PC-3 (cell line): Measurements from ENCODE around the gene KCNC2. TPM values are rescaled to one million over a fixed set of nuclear protein-coding genes. Genes with fewer than 3 reads are reported as not detected.
A peak's percentile ranks its signal among the peaks of the same experiment; 100 is the strongest.

Experiments used
- ATAC-seq: fragments of 200-7000 bp; cut with Tn5 transposase; 2 replicates; pipeline ENCODE4 v1.9.1; 2020; ENCODE audit warnings: mild to moderate bottlenecking, moderate library complexity
- BruUV-seq: library from RNA; stranded (reverse); fragments of 400-500 nt; replicated peaks from 2 replicates; lab custom pipeline; 2021; lab: Mats Ljungman, UMichigan
- CTCF ChIA-PET: fragments of 300-600 bp; sonication (Branson Sonifier 250); formaldehyde crosslinking; loops from one replicate; lab custom pipeline; 2022; ENCODE audit warnings: antibody characterized with exemption; lab: Charles Lee
- POLR2A ChIA-PET: fragments of 300-600 bp; sonication (Branson Sonifier 250); formaldehyde crosslinking; loops from one replicate; lab custom pipeline; 2022; ENCODE audit warnings: antibody characterized with exemption; ENCODE audit not compliant: unreplicated experiment; lab: Charles Lee
- DNase-seq: peaks from one replicate; pipeline ENCODE4 v3.0.0-alpha.2; 2015
- H2AFZ ChIP-seq: fragments of 300-600 bp; sonication (generic); 2 replicates; pipeline ENCODE4 v1.6.0; 2016; ENCODE audit warnings: antibody characterized with exemption, low read length
- H3F3A ChIP-seq: fragments of 300-600 bp; sonication (generic); one replicate; pipeline ENCODE4 v1.6.0; 2017; ENCODE audit warnings: antibody characterized with exemption, low read length, control low read depth, mild to moderate bottlenecking; ENCODE audit not compliant: unreplicated experiment
- H3K27ac ChIP-seq: fragments of 300-600 bp; sonication (generic); 2 replicates; pipeline ENCODE4 v1.5.1; 2016; ENCODE audit warnings: mild to moderate bottlenecking, low read length
- H3K27me3 ChIP-seq: fragments of 300-600 bp; sonication (generic); 2 replicates; pipeline ENCODE4 v1.6.1; 2016; ENCODE audit warnings: low read length, mixed read lengths
- H3K36me3 ChIP-seq: fragments of 300-600 bp; sonication (generic); 2 replicates; pipeline ENCODE4 v1.6.1; 2016; ENCODE audit warnings: low read depth, mixed run types, low read length, mixed read lengths
- H3K4me1 ChIP-seq: fragments of 300-600 bp; sonication (generic); 2 replicates; pipeline ENCODE4 v1.5.1; 2016; ENCODE audit warnings: low read length; ENCODE audit not compliant: insufficient read depth
- H3K4me2 ChIP-seq: fragments of 300-600 bp; sonication (generic); 2 replicates; pipeline ENCODE4 v1.6.0; 2016; ENCODE audit warnings: low read length
- H3K4me3 ChIP-seq: fragments of 300-600 bp; sonication (generic); 2 replicates; pipeline ENCODE4 v1.5.1; 2016; ENCODE audit warnings: mild to moderate bottlenecking, low read length, mixed read lengths
- H3K79me2 ChIP-seq: fragments of 300-600 bp; sonication (generic); 2 replicates; pipeline ENCODE4 v1.6.1; 2017; ENCODE audit warnings: low read length, mixed read lengths
- H3K9ac ChIP-seq: fragments of 300-600 bp; sonication (generic); 2 replicates; pipeline ENCODE4 v1.6.0; 2016; ENCODE audit warnings: mild to moderate bottlenecking, low read length
- H3K9me2 ChIP-seq: fragments of 300-600 bp; sonication (generic); replicated peaks from 2 replicates; pipeline ENCODE4 v1.6.1; 2016; ENCODE audit warnings: mixed run types, low read length, mixed read lengths
- H3K9me3 ChIP-seq: fragments of 300-600 bp; sonication (generic); 2 replicates; pipeline ENCODE4 v1.6.1; 2016; ENCODE audit warnings: low read length, mixed read lengths
- H4K20me1 ChIP-seq: fragments of 300-600 bp; sonication (generic); 2 replicates; pipeline ENCODE4 v1.6.1; 2016; ENCODE audit warnings: low read length, mixed read lengths
- CTCF ChIP-seq: fragments of 300-600 bp; sonication (generic); conservative IDR thresholded peaks from 2 replicates; pipeline ENCODE4 v1.5.1; 2017; ENCODE audit warnings: antibody characterized with exemption, low read depth, mild to moderate bottlenecking, low read length
- EZH2 ChIP-seq: fragments of 300-600 bp; sonication (generic); IDR thresholded peaks from one replicate; pipeline ENCODE4 v1.6.1; 2017; ENCODE audit warnings: antibody characterized with exemption, mild to moderate bottlenecking, low read length; ENCODE audit not compliant: unreplicated experiment
- EZH2phosphoT487 ChIP-seq: fragments of 300-600 bp; sonication (generic); IDR thresholded peaks from 2 replicates; pipeline ENCODE4 v1.6.1; 2018; ENCODE audit warnings: mild to moderate bottlenecking, antibody characterized with exemption, low read length, borderline replicate concordance
- intact Hi-C: fragments of 100-400 bp; cut with micrococcal nuclease; formaldehyde crosslinking; loops from 2 replicates; pipeline ENCODE4 v1.9.0; 2023
- total RNA-seq: library from RNA; depleted of rRNA; stranded (reverse); fragments of >200 nt; gene quantifications from 2 replicates; pipeline ENCODE4 v1.2.3, GENCODE V29; 2014

The KCNC2 gene
- total RNA-seq, 1 experiment from 2014 or later: not detected

- no peak for TF ChIP-seq EZH2
- TF ChIP-seq CTCF: no peak
- no peak for TF ChIP-seq EZH2phosphoT487
- Histone ChIP-seq H3K9me3 (no peaks in the 10 kb centered on the region), H2AFZ (no peak overlapping the region), H3K9me2 (no peaks in the 10 kb centered on the region), H3K27ac (no peak overlapping the region), H3F3A (no peaks in the 10 kb centered on the region), H3K4me3 (no peak overlapping the region), H3K9ac (no peak overlapping the region), H4K20me1 (no peaks in the 10 kb centered on the region), H3K27me3 (0 out of 2 replicates have a peak, but pooled peaks cover 3% of the 10 kb centered on the region), H3K79me2 (no peaks in the 10 kb centered on the region), H3K36me3 (no peaks in the 10 kb centered on the region), H3K4me2 (no peak overlapping the region), H3K4me1 (no peaks in the 10 kb centered on the region)
- DNase-seq (no peak), ATAC-seq (no peak)
- BruUV-seq: no TSS peak
- ChIA-PET POLR2A (no interaction called here), CTCF (no interaction called here)
- intact Hi-C loops: no loop called here
Measured at GRCh38 chr12:75135026-75135425, 74.6 kb downstream of the KCNC2 start.

- BruUV-seq: no TSS peak
- no peak for DNase-seq
- CTCF ChIA-PET: no interaction called here
- Histone ChIP-seq H3K4me1 (no peaks in the 10 kb centered on the region), H3K27me3 (peaks cover 11% of the 10 kb centered on the region), H3K9me3 (no peaks in the 10 kb centered on the region), H3K4me3 (no peak overlapping the region), H3F3A (no peaks in the 10 kb centered on the region), H3K9ac (no peak overlapping the region), H3K36me3 (no peaks in the 10 kb centered on the region), H4K20me1 (no peaks in the 10 kb centered on the region), H3K4me2 (no peak overlapping the region), H3K27ac (no peak overlapping the region), H3K9me2 (no peaks in the 10 kb centered on the region), H2AFZ (no peak overlapping the region), H3K79me2 (no peaks in the 10 kb centered on the region)
- no peak for ATAC-seq
- POLR2A ChIA-PET: no interaction called here
- TF ChIP-seq EZH2phosphoT487 (no peak), CTCF (no peak), EZH2 (no peak)
- intact Hi-C loops: no loop called here
Measured at GRCh38 chr12:75130811-75131210, 78.8 kb downstream of the KCNC2 start.

GRCh38 chr12:75129275-75129674 is 80.4 kb downstream of the KCNC2 start:
- H3K4me1 ChIP-seq: no peaks in the 10 kb centered on the region
- no peaks in the 10 kb centered on the region for H3F3A ChIP-seq
- ChIA-PET POLR2A (no interaction called here), CTCF (no interaction called here)
- intact Hi-C loops: no loop called here
- H3K27me3 ChIP-seq: peaks cover 11% of the 10 kb centered on the region
- no peaks in the 10 kb centered on the region for H3K9me2 ChIP-seq
- no peaks in the 10 kb centered on the region for H3K9me3 ChIP-seq
- BruUV-seq: no TSS peak
- no peaks in the 10 kb centered on the region for H3K79me2 ChIP-seq
- H3K4me3 ChIP-seq: no peak overlapping the region
- TF ChIP-seq CTCF (no peak), EZH2phosphoT487 (no peak), EZH2 (no peak)
- no peak overlapping the region for H2AFZ ChIP-seq
- peak; percentile 24; the same call in 1 of the 2 replicates for ATAC-seq
- H3K27ac ChIP-seq: no peak overlapping the region
- H3K4me2 ChIP-seq: no peak overlapping the region
- DNase-seq: no peak
- no peaks in the 10 kb centered on the region for H4K20me1 ChIP-seq
- no peak overlapping the region for H3K9ac ChIP-seq
- H3K36me3 ChIP-seq: no peaks in the 10 kb centered on the region
